PFSK-1 (cell line): ENCODE data around the gene RPS6KA3.

Experiments used
- FOXP2 ChIP-seq: optimal IDR thresholded peaks from 2 replicates; pipeline ENCODE3; 2011; ENCODE audit warnings: borderline replicate concordance, control low read depth, inconsistent platforms; ENCODE audit not compliant: insufficient read depth; ENCODE audit errors: extremely low read length, extremely low read depth
- POLR2AphosphoS5 ChIP-seq: IDR thresholded peaks from 2 replicates; pipeline ENCODE4 v1.6.1; 2012; ENCODE audit warnings: low read depth, mild to moderate bottlenecking, control low read depth, low read length, moderate library complexity
- SIN3A ChIP-seq: IDR thresholded peaks from 2 replicates; pipeline ENCODE4 v1.6.1; 2012; ENCODE audit warnings: mild to moderate bottlenecking, low read length, moderate library complexity, borderline replicate concordance; ENCODE audit not compliant: insufficient read depth
- TAF1 ChIP-seq: IDR thresholded peaks from 2 replicates; pipeline ENCODE4 v1.6.1; 2012; ENCODE audit warnings: low read length, control low read depth, borderline replicate concordance; ENCODE audit not compliant: insufficient read depth
- TF ChIP-seq, protein P1 (sequence below), 2 experiments: IDR thresholded peaks; 2 replicates each; pipeline versions ENCODE4 v1.6.1 to v1.8.0; 2011 to 2012; ENCODE audit warnings: low read depth in 2 of 2, low read length in 2 of 2, control low read depth in 1 of 2, inconsistent platforms in 1 of 2, mild to moderate bottlenecking in 1 of 2, moderate library complexity in 1 of 2; ENCODE audit not compliant: insufficient read depth in 1 of 2

RPS6KA3 gene

DNA sequence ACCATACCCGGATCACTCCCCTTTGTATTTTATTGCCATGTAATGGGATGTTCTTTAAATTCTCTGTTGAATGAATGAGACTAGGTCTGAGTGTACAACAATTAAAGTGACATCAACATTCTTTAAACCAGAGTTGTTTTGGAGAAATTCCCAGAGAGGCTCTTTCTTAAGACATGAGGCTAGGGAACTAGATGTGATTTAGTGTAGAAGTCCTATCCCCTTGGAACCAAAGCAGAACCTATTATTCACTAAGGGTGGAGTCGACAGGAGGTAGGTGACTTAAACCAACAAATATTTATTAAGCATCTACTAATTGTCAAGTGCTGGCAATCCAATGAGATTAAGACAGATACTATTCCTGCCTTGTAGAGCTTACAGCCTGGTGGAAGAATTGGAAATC is 126.7 kb downstream of the RPS6KA3 start:
- TF ChIP-seq, protein P1, sequence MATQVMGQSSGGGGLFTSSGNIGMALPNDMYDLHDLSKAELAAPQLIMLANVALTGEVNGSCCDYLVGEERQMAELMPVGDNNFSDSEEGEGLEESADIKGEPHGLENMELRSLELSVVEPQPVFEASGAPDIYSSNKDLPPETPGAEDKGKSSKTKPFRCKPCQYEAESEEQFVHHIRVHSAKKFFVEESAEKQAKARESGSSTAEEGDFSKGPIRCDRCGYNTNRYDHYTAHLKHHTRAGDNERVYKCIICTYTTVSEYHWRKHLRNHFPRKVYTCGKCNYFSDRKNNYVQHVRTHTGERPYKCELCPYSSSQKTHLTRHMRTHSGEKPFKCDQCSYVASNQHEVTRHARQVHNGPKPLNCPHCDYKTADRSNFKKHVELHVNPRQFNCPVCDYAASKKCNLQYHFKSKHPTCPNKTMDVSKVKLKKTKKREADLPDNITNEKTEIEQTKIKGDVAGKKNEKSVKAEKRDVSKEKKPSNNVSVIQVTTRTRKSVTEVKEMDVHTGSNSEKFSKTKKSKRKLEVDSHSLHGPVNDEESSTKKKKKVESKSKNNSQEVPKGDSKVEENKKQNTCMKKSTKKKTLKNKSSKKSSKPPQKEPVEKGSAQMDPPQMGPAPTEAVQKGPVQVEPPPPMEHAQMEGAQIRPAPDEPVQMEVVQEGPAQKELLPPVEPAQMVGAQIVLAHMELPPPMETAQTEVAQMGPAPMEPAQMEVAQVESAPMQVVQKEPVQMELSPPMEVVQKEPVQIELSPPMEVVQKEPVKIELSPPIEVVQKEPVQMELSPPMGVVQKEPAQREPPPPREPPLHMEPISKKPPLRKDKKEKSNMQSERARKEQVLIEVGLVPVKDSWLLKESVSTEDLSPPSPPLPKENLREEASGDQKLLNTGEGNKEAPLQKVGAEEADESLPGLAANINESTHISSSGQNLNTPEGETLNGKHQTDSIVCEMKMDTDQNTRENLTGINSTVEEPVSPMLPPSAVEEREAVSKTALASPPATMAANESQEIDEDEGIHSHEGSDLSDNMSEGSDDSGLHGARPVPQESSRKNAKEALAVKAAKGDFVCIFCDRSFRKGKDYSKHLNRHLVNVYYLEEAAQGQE (IDR thresholded peaks at IDR 0.05; ENCODE audit: insufficient read depth in 1 of 2, low read depth in 2 of 2, low read length in 2 of 2), result no peak
- TF ChIP-seq POLR2AphosphoS5, result no peak
- TF ChIP-seq SIN3A, result no peak
- no peak for TF ChIP-seq TAF1
- TF ChIP-seq FOXP2, result no peak

DNA sequence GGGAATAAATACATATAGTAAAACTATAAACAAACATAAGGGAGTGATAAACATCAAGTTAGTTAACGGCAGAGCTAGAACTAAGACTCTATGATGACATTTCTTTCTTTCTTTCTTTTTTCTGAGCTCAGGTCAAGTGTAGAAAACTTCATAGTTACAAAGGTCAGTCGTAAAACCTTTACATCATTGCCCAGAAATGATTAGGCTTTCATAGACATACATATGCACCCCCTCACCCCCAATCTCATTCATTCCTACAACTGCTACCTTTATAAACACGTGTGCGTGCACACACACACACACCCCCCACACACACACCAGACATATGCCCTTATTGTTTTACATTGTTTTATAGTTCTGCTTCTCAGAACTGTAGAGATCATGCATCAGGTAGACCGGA is 130.8 kb downstream of the RPS6KA3 start:
- TF ChIP-seq FOXP2 (no peak), TAF1 (no peak), SIN3A (no peak), POLR2AphosphoS5 (no peak)
- TF ChIP-seq, protein P1 (IDR thresholded peaks at IDR 0.05; ENCODE audit: insufficient read depth in 1 of 2, low read depth in 2 of 2, low read length in 2 of 2), result no peak

GRCh38 chrX:20132666-20133065 is 134.0 kb downstream of the RPS6KA3 start:
- TF ChIP-seq SIN3A, result no peak
- no peak for TF ChIP-seq POLR2AphosphoS5
- no peak for TF ChIP-seq FOXP2
- no peak for TF ChIP-seq TAF1
- TF ChIP-seq, protein P1 (IDR thresholded peaks at IDR 0.05; ENCODE audit: insufficient read depth in 1 of 2, low read depth in 2 of 2, low read length in 2 of 2), result no peak

- TF ChIP-seq TAF1, result no peak
- TF ChIP-seq POLR2AphosphoS5, result no peak
- no peak for TF ChIP-seq FOXP2
- TF ChIP-seq SIN3A, result no peak
- TF ChIP-seq, protein P1 (IDR thresholded peaks at IDR 0.05; ENCODE audit: insufficient read depth in 1 of 2, low read depth in 2 of 2, low read length in 2 of 2), result no peak
These were observed 136.4 kb downstream of the RPS6KA3 start for GRCh38 chrX:20130357-20130756.

- TF ChIP-seq, protein P1 (IDR thresholded peaks at IDR 0.05; ENCODE audit: insufficient read depth in 1 of 2, low read depth in 2 of 2, low read length in 2 of 2), result no peak
These were observed 137.2 kb downstream of the RPS6KA3 start for GRCh38 chrX:20129547-20129946.
